ENCODE measurements around the gene CYP2U1. TPM values are rescaled to one million over a fixed set of nuclear protein-coding genes. Genes with fewer than 3 reads are reported as not detected.

Gene CYP2U1
- total and polyA plus RNA-seq, 2 donors (not counting 3 experiments of a cell fraction or from before 2014, with no cell fraction given) = 2.9 to 5.8 TPM

DNA sequence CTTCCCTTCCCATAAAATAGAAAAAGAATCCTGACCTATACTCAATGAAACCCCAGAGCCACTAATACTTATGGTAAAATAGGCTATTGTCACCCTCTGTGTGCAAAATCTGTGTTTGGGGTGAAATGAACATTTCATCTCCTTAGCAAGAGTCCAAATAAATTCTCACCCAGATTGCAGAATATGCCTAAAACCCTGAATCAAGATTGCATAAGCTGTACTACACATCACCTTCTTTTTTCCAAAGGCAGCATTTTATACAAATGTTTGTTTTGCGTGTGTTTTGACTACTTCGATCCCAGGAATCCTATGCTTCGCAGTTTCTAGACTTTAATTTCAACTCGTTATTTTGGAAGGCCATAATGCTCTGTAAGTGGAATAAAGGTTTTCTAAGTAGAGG, 46.1 kb downstream of the CYP2U1 start:
- intact Hi-C loops (cut with micrococcal nuclease) = no loop called here
- ChIA-PET POLR2A (no interaction called here), CTCF (no interaction called here)
- peaks cover 0 to 6% of the 10 kb centered on the region in 2 experiments for H3K27me3 ChIP-seq (ENCODE audit: control insufficient read depth in 2 of 2, insufficient read depth in 2 of 2, low read length in 2 of 2)
- H3K79me2 ChIP-seq (ENCODE audit: control insufficient read depth, insufficient read depth, low read length) = no peaks in the 10 kb centered on the region
- no peak overlapping the region for H2AFZ ChIP-seq (ENCODE audit: low read depth, low read length)
- TF ChIP-seq POLR2AphosphoS5 (IDR thresholded peaks at IDR 0.05; ENCODE audit: insufficient read depth, low read depth, low read length) (no peak), EZH2 (IDR thresholded peaks at IDR 0.05; ENCODE audit: borderline replicate concordance, low read depth, low read length, severe bottlenecking) (no peak), FOS (IDR thresholded peaks at IDR 0.05; ENCODE audit: borderline replicate concordance, insufficient read depth, low read length) (no peak), CTCF (IDR thresholded peaks at IDR 0.05; ENCODE audit: extremely low read depth in 1 of 2, insufficient read depth in 1 of 2, low read depth in 1 of 2, low read length in 2 of 2) (no peak)
- H3K27ac ChIP-seq (ENCODE audit: insufficient read depth, low read depth, low read length) = no peak overlapping the region
- no peaks in the 10 kb centered on the region for H3K9me3 ChIP-seq (replicated peaks; ENCODE audit: control insufficient read depth, insufficient read depth, low read length)
- dilution Hi-C loops (cut with MboI; ENCODE audit: extremely low pct_ligation_motif_present, low sequenced_read_pairs) = no loop called here
- no peak for FAIRE-seq
- H3K4me3 ChIP-seq (replicated peaks in 1 of 3; ENCODE audit: insufficient read depth in 1 of 3, low read depth in 1 of 3, low read length in 3 of 3) = no peak overlapping the region
- H3K9ac ChIP-seq (replicated peaks; ENCODE audit: extremely low read depth, insufficient read depth, low read length) = no peak overlapping the region
- H4K20me1 ChIP-seq (replicated peaks; ENCODE audit: control insufficient read depth, extremely low read depth, insufficient read depth, low read length) = no peaks in the 10 kb centered on the region
- no peaks in the 10 kb centered on the region for H3K9me1 ChIP-seq (replicated peaks; ENCODE audit: control insufficient read depth, extremely low read depth, insufficient read depth, low read length)
- DNase-seq (ENCODE audit: low read depth, low spot score) = no peak
- no peaks in the 10 kb centered on the region for H3K4me1 ChIP-seq (ENCODE audit: control insufficient read depth, extremely low read depth, insufficient read depth, low read length)
- H3K36me3 ChIP-seq (ENCODE audit: control insufficient read depth in 2 of 2, extremely low read depth in 1 of 2, insufficient read depth in 2 of 2, low read length in 2 of 2) = no peaks in the 10 kb centered on the region
- H3K4me2 ChIP-seq (ENCODE audit: insufficient read depth, low read length) = no peak overlapping the region
- no TSS peak for BruUV-seq (replicated peaks)

- Histone ChIP-seq H3K36me3 (ENCODE audit: control insufficient read depth in 2 of 2, extremely low read depth in 1 of 2, insufficient read depth in 2 of 2, low read length in 2 of 2) (no peaks in the 10 kb centered on the region), H3K27ac (ENCODE audit: insufficient read depth, low read depth, low read length) (no peak overlapping the region), H3K27me3 (ENCODE audit: control insufficient read depth in 2 of 2, insufficient read depth in 2 of 2, low read length in 2 of 2) (peaks cover 0 to 4% of the 10 kb centered on the region in 2 experiments), H3K4me2 (ENCODE audit: insufficient read depth, low read length) (no peak overlapping the region), H3K9ac (replicated peaks; ENCODE audit: extremely low read depth, insufficient read depth, low read length) (no peak overlapping the region), H3K79me2 (ENCODE audit: control insufficient read depth, insufficient read depth, low read length) (no peaks in the 10 kb centered on the region), H3K9me1 (replicated peaks; ENCODE audit: control insufficient read depth, extremely low read depth, insufficient read depth, low read length) (no peaks in the 10 kb centered on the region), H2AFZ (ENCODE audit: low read depth, low read length) (no peak overlapping the region), H3K9me3 (replicated peaks; ENCODE audit: control insufficient read depth, insufficient read depth, low read length) (no peaks in the 10 kb centered on the region), H3K4me3 (replicated peaks in 1 of 3; ENCODE audit: insufficient read depth in 1 of 3, low read depth in 1 of 3, low read length in 3 of 3) (no peak overlapping the region), H4K20me1 (replicated peaks; ENCODE audit: control insufficient read depth, extremely low read depth, insufficient read depth, low read length) (no peaks in the 10 kb centered on the region), H3K4me1 (ENCODE audit: control insufficient read depth, extremely low read depth, insufficient read depth, low read length) (no peaks in the 10 kb centered on the region)
- no peak for DNase-seq (ENCODE audit: low read depth, low spot score)
- dilution Hi-C loops (cut with MboI; ENCODE audit: extremely low pct_ligation_motif_present, low sequenced_read_pairs) (no loop called here), intact Hi-C loops (cut with micrococcal nuclease) (no loop called here)
- ChIA-PET CTCF (no interaction called here), POLR2A (no interaction called here)
- TF ChIP-seq CTCF (IDR thresholded peaks at IDR 0.05; ENCODE audit: extremely low read depth in 1 of 2, insufficient read depth in 1 of 2, low read depth in 1 of 2, low read length in 2 of 2) = no peak
- no peak for TF ChIP-seq GATA2 (IDR thresholded peaks at IDR 0.05; ENCODE audit: insufficient read depth, insufficient read length, low read depth, low read length)
- TF ChIP-seq MYC (IDR thresholded peaks at IDR 0.05; ENCODE audit: low read depth, low read length) = no peak
- no peak for TF ChIP-seq JUN (IDR thresholded peaks at IDR 0.05; ENCODE audit: borderline replicate concordance, insufficient read depth, insufficient read length, low read depth)
- no peak for TF ChIP-seq POLR2A (IDR thresholded peaks at IDR 0.05; ENCODE audit: low read depth, low read length)
- FAIRE-seq = no peak
- no TSS peak for BruUV-seq (replicated peaks)
These were observed 46.8 kb downstream of the CYP2U1 start for GRCh38 chr4:107977966-107978705.
